Sigmoid colon (tissue), 4 donors: ENCODE measurements around the gene TSPAN14.

ENCODE experiments used
- POLR2A ChIP-seq, 2 donors: fragments of 450-650 bp; IDR thresholded peaks; one replicate each; pipeline ENCODE4 v1.6.1; 2016; ENCODE audit warnings: antibody characterized with exemption in 2 of 2, mild to moderate bottlenecking in 2 of 2, moderate library complexity in 2 of 2
- POLR2AphosphoS5 ChIP-seq, 4 donors: sonication (generic); formaldehyde crosslinking; IDR thresholded peaks; one replicate each; pipeline ENCODE4 v1.6.1; 2017; ENCODE audit warnings: antibody characterized with exemption in 4 of 4
- TF ChIP-seq, protein P1 (sequence below), 4 experiments: fragments of 450-650 bp in 3 of 4; fragments of 200-600 bp in 1 of 4; IDR thresholded peaks; one replicate each; pipeline ENCODE4 v1.5.1; 2016 to 2019; ENCODE audit warnings: antibody characterized with exemption in 4 of 4, mild to moderate bottlenecking in 3 of 4, moderate library complexity in 2 of 4

DNA sequence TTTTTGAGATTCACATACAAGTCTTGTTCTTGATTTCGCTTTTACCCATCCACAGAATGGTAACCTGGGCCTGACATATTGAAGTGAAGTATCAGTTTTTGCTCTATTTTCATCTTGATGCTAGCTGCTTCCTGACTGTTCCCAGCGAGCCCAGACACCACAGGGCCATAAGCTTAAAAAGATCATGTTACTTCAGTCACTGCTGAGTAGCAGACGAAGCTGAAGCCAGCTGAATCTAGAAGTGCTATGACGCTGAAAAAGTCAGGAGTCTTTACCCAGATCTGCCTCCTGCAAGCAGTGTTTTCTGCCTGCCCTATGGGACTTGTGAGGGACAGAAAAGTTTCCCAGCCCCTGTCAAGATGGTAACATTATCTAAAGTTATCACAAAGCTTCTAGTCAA is 48.5 kb upstream of the TSPAN14 start:
- TF ChIP-seq, protein P1, sequence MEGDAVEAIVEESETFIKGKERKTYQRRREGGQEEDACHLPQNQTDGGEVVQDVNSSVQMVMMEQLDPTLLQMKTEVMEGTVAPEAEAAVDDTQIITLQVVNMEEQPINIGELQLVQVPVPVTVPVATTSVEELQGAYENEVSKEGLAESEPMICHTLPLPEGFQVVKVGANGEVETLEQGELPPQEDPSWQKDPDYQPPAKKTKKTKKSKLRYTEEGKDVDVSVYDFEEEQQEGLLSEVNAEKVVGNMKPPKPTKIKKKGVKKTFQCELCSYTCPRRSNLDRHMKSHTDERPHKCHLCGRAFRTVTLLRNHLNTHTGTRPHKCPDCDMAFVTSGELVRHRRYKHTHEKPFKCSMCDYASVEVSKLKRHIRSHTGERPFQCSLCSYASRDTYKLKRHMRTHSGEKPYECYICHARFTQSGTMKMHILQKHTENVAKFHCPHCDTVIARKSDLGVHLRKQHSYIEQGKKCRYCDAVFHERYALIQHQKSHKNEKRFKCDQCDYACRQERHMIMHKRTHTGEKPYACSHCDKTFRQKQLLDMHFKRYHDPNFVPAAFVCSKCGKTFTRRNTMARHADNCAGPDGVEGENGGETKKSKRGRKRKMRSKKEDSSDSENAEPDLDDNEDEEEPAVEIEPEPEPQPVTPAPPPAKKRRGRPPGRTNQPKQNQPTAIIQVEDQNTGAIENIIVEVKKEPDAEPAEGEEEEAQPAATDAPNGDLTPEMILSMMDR (IDR thresholded peaks at IDR 0.05) = no peak
- TF ChIP-seq POLR2A (IDR thresholded peaks at IDR 0.05) (no peak), POLR2AphosphoS5 (IDR thresholded peaks at IDR 0.05) (no peak)
